ENCODE results near the gene SULT4A1. TPM values are rescaled to one million over a fixed set of nuclear protein-coding genes. Genes with fewer than 3 reads are reported as not detected.

SULT4A1 gene
- polyA plus RNA-seq, 3 donors: not detected

GRCh38 chr22:43820651-43821305 is 41.5 kb downstream of the SULT4A1 start:
- 88% methylated on average over 10 of the region's 18 CpGs for WGBS (ENCODE audit: insufficient coverage)
- Mint-ChIP-seq H3K4me3 (no peak overlapping the region), H3K36me3 (no peaks in the 10 kb centered on the region)

GRCh38 chr22:43819931-43820640 is 42.2 kb downstream of the SULT4A1 start:
- no peak overlapping the region for H2AFZ ChIP-seq (ENCODE audit: insufficient read depth, low read depth, low read length, poor library complexity, severe bottlenecking)
- Mint-ChIP-seq H3K4me3 (no peak overlapping the region), H3K27ac (no peak overlapping the region), H3K9me3 (peaks cover 0 to 2% (median 0%) of the 10 kb centered on the region in 7 donors), H3K36me3 (no peaks in the 10 kb centered on the region), H3K4me1 (no peaks in the 10 kb centered on the region), H3K27me3 (ENCODE audit: low read depth in 3 of 3) (peaks cover 7 to 11% (median 8%) of the 10 kb centered on the region in 3 donors)
- no peaks in the 10 kb centered on the region for H3K79me2 ChIP-seq (ENCODE audit: insufficient read depth, low read length)
- H3K4me3 ChIP-seq (replicated peaks in 1 of 3; ENCODE audit: low read depth in 2 of 3, low read length in 3 of 3): no peak overlapping the region
- TF ChIP-seq CTCF (IDR thresholded peaks at IDR 0.05): no peak
- H3K4me2 ChIP-seq (replicated peaks; ENCODE audit: extremely low read depth, low read length, poor library complexity, severe bottlenecking): no peak overlapping the region
- no peaks in the 10 kb centered on the region for H3K36me3 ChIP-seq (replicated peaks in 1 of 2; ENCODE audit: control insufficient read depth in 1 of 2, insufficient read depth in 2 of 2, low read length in 2 of 2)
- no peak for DNase-seq
- no peaks in the 10 kb centered on the region for H4K20me1 ChIP-seq (ENCODE audit: insufficient read depth, low read length)
- H3K9me3 ChIP-seq (replicated peaks in 1 of 2; ENCODE audit: control insufficient read depth in 1 of 2, insufficient read depth in 1 of 2, low read length in 2 of 2): no peaks in the 10 kb centered on the region
- WGBS (ENCODE audit: insufficient coverage): 91% methylated on average over 9 of the region's 13 CpGs
- no peak overlapping the region for H3K9ac ChIP-seq (ENCODE audit: insufficient read depth, low read length, poor library complexity, severe bottlenecking)
- H3K4me1 ChIP-seq (ENCODE audit: control insufficient read depth in 1 of 2, insufficient read depth in 2 of 2, low read length in 2 of 2): no peaks in the 10 kb centered on the region
- H3K27ac ChIP-seq (ENCODE audit: low read depth in 1 of 2, low read length in 2 of 2): no peak overlapping the region
- no peaks in the 10 kb centered on the region for H3K27me3 ChIP-seq (ENCODE audit: control insufficient read depth in 2 of 2, insufficient read depth in 2 of 2, low read length in 2 of 2)
- intact Hi-C loops (cut with micrococcal nuclease): no loop called here

More at GRCh38 chr22:43820651-43821305, 41.5 kb downstream of the SULT4A1 start:
- no peaks in the 10 kb centered on the region for H3K79me2 ChIP-seq (ENCODE audit: insufficient read depth, low read length)
- intact Hi-C loops (cut with micrococcal nuclease): no loop called here
- H3K9me3 ChIP-seq (replicated peaks in 1 of 2; ENCODE audit: control insufficient read depth in 1 of 2, insufficient read depth in 1 of 2, low read length in 2 of 2): no peaks in the 10 kb centered on the region
- H3K9me3 Mint-ChIP-seq: peaks cover 0 to 2% (median 0%) of the 10 kb centered on the region in 7 donors
- no peaks in the 10 kb centered on the region for H3K36me3 ChIP-seq (replicated peaks in 1 of 2; ENCODE audit: control insufficient read depth in 1 of 2, insufficient read depth in 2 of 2, low read length in 2 of 2)
- no peak overlapping the region for H2AFZ ChIP-seq (ENCODE audit: insufficient read depth, low read depth, low read length, poor library complexity, severe bottlenecking)
- H3K27me3 ChIP-seq (ENCODE audit: control insufficient read depth in 2 of 2, insufficient read depth in 2 of 2, low read length in 2 of 2): no peaks in the 10 kb centered on the region
- H3K27ac Mint-ChIP-seq: no peak overlapping the region
- DNase-seq: no peak
- H3K27me3 Mint-ChIP-seq (ENCODE audit: low read depth in 3 of 3): peaks cover 7 to 11% (median 11%) of the 10 kb centered on the region in 3 donors
- H3K4me2 ChIP-seq (replicated peaks; ENCODE audit: extremely low read depth, low read length, poor library complexity, severe bottlenecking): no peak overlapping the region
- H3K27ac ChIP-seq (ENCODE audit: low read depth in 1 of 2, low read length in 2 of 2): no peak overlapping the region
- no peak overlapping the region for H3K9ac ChIP-seq (ENCODE audit: insufficient read depth, low read length, poor library complexity, severe bottlenecking)
- no peaks in the 10 kb centered on the region for H3K4me1 ChIP-seq (ENCODE audit: control insufficient read depth in 1 of 2, insufficient read depth in 2 of 2, low read length in 2 of 2)
- no peaks in the 10 kb centered on the region for H4K20me1 ChIP-seq (ENCODE audit: insufficient read depth, low read length)
- TF ChIP-seq CTCF (IDR thresholded peaks at IDR 0.05): no peak
- no peak overlapping the region for H3K4me3 ChIP-seq (replicated peaks in 1 of 3; ENCODE audit: low read depth in 2 of 3, low read length in 3 of 3)
- no peaks in the 10 kb centered on the region for H3K4me1 Mint-ChIP-seq
